Erythroblast (primary cell): ENCODE data around the gene SLC16A9.

Experiments
- DNase-seq, 2 experiments: peaks; one replicate each; lab custom pipeline; 2025; lab: John Stamatoyannopoulos, UW
- GATA1 ChIP-seq: IDR thresholded peaks from 2 replicates; pipeline ENCODE4 v1.6.1; 2011; ENCODE audit warnings: low read depth, mild to moderate bottlenecking, control low read depth, low read length, moderate library complexity
- POLR2A ChIP-seq: IDR thresholded peaks from 2 replicates; pipeline ENCODE4 v1.6.1; 2011; ENCODE audit warnings: mild to moderate bottlenecking, low read length

SLC16A9 gene

DNA sequence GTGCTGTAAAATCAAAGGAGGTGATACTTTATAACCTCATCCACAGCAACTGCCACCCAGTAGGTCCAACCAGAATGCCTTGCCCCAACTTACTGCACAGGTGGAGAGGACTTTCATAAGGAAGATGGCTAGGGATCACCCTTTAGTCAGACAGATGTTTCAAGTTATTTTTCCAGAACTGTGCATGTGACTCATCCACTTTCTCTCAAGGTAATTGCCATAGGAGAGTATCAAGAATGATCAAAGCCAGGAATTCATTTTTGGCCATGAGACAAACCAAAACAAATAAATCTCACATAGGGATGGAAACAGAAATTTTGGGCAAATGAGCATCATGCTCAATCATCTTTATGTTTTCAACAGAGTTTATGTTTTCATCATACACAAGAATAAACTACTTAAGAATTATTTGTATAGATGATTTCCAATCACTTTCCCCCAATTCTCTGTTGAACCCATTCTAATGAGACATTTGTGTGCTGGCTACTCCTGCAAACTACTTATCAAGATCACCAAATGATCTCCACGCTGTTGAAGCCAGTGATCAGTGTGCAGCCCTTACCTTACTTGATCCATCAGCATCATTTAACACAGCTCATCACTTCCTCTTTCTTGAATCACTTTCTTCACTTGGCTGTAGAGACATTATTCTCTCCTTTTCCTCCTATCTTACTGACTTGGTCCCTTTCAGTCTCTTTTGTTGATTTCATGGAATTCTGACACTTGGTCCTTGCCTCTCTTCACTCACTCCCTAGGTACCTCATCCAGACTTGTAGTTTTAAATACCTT lies 74.0 kb downstream of the SLC16A9 start:
- no peak for DNase-seq
- TF ChIP-seq GATA1 (no peak), POLR2A (no peak)

DNA sequence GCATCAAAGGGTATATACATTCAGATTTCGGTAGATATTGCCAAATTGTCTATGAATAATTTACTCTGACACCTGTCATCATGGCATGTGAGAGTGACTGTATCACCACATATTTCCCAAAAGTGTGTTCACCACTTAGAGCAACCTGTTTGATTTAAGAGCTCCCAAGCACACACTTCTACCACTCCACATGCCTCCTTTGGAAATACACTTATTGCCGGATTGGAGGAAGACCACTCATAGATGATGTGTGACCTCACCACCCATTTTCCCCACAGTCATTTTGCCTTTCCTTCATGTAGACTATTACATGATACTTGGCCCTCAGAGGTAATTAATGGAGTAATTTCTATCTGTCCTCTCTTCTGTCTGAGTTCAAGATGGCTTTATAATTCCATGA lies 75.5 kb downstream of the SLC16A9 start:
- TF ChIP-seq GATA1 = no peak
- TF ChIP-seq POLR2A = no peak
- no peak for DNase-seq

DNA sequence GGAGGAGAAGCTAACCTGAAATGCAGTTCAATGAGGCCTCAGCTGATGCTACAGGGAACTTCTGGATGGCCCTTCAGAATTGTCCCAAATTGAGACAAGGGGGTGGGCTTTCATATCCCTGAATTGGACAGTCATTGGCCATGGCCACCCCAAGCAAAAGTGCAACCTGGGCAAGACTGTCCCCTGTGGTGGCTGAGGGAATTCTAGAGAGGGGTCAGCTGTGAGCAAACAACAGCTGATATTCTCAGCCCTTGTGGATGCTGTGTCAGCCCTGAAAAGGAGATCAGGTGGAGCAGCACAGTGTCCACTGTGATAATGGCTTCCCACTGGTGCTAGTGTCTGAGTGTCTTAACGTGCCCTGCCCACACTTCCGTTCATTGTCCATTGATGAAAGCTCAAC lies 76.6 kb downstream of the SLC16A9 start:
- no peak for DNase-seq
- TF ChIP-seq GATA1 (no peak), POLR2A (no peak)

DNA sequence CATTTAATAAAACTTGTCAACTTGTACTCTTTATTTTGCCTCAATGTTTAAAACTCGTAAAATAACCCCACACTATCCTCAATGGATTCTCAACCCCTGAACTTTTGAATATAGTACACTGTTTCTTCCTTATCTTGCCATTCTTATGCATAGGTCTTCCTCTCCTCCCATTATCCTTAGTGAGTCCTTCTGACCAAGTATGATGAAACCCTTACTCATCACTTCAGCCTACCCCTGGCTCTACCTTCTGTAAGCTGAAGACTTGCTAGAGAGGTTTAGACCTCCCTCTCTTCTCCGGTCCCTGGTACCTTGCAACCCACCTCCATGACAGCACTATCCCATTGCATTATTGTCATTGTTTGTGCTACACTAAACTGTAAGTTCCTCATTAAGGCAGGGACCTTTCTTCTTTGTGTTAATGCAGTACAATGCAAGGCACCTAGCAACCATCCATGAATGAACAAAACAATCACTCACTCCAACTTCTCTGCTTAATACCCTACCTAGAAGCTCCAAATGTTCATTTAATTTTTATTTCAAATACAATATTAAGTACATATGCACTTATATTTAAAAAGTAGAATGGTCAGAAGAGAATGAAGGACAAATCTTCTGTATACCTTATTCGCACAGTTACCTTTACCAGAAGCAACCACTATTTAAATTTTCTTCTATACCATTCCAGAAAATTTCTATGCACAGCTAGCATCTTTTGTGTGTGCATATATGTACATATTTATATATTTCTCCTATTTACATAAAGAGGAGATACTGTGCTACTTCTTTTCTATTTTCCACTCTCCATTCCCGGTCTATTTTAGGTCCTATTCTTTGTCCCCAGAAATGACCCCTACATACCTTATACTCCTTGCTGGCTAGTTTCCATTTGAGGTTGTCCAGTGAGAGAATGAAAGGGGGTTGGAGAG lies 77.5 kb downstream of the SLC16A9 start:
- DNase-seq = no peak
- TF ChIP-seq GATA1 (no peak), POLR2A (no peak)

DNA sequence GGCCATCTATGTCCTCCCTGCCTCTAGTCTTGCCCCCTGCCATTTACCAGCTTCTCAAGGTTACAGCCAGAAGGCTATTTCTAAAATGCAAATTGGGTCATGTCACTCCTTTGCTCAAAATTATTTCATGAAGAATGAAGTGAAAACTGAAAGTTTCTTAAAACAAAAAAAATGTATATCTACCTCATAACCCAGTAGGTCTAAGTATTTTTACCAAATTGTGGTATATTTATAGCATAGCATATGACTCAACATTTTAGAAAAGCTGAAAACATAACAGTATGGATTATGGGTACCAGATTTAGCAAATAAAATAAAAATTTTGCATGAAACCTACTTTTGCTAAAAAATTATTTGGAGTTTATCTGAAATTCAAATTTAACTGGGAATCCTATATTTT lies 78.4 kb downstream of the SLC16A9 start:
- DNase-seq = no peak
- TF ChIP-seq POLR2A = no peak
- no peak for TF ChIP-seq GATA1

DNA sequence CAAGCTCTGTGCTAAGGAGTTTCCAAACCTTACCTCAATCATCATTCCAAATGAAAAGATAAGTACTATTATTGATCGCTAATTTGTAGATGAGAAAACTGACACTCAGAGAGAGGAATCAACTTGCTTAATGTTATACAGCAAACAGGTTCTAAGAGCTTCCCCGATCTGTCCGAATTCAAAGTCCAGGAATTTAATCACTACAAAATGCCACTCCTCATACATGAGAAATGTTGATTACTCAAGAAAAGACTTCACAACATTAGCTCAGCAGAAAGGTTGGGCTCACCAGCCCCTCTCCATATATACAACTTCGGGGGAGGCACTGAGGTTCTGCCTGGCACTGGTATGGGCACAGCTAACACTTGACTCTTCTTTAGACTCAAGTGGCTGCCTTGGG lies 80.7 kb downstream of the SLC16A9 start:
- TF ChIP-seq POLR2A (no peak), GATA1 (no peak)
- DNase-seq = no peak

DNA sequence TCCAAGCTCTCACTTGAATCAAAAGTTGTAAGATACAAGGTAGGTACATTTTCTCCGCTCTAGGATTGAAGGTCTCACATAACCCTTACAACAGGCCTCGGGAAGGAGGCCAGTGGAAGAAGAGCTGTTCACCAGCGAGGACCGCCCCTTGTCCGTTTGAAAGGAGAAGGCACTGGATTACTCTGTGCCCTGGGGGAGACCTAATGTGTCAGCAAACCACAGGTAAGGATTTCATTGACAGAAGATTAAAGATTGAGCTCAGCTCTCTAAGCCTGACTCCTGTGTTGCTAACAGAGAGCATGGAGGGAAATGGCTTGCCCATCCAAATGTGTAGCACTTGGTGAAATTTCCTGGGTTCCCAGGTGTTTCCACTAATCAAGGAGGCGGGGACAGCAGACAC lies 81.2 kb downstream of the SLC16A9 start:
- DNase-seq = no peak
- TF ChIP-seq GATA1 (no peak), POLR2A (no peak)

DNA sequence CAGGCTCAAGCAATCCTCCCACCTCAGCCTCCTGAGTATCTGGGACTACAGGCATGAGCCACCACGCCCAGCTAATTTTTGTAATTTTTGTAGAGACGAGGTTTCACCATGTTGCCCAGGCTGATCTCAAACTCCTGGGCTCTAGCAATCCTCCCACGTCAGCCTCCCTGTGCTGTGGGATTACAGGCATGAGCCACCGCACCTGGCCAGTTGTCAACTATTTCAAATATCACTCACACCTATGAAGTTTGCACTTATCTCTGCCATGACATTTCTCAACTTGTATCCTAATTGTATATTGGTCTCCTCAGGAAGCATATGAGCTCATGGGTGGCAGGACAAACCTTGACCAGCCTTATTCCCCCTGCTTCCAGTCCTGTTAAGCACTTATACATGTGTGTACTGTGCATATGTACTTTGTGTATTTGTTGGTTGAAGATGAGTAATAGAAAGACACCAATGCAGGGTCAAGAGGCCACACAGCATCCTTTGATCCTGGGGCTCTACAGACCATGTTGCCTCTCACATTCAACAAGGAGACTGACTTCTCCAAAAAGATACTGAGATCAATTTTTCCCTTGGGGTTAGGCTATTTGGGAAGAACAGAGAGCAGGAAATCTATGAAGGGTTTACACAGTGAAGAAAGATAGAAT lies 82.2 kb downstream of the SLC16A9 start:
- no peak for DNase-seq

DNA sequence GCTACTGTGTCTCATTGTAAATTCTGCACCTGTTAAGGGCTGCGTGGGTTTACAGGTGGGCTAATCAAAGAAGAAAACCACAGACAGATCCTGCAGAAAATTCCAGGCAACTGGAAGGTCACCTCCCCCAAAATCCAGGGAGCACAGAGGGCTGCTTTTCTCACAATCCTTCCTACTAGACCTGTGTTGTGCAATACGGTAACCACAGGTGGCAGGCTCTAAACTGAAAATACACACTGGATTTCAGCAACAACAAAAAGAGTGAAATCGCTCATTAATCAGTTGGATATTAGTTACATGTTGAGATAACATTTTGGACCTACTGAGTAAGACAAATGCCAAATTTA lies 83.2 kb downstream of the SLC16A9 start:
- DNase-seq = no peak
- TF ChIP-seq POLR2A (no peak), GATA1 (no peak)

More for the DNA sequence above, 82.2 kb downstream of the SLC16A9 start:
- no peak for TF ChIP-seq GATA1
- TF ChIP-seq POLR2A = no peak

DNA sequence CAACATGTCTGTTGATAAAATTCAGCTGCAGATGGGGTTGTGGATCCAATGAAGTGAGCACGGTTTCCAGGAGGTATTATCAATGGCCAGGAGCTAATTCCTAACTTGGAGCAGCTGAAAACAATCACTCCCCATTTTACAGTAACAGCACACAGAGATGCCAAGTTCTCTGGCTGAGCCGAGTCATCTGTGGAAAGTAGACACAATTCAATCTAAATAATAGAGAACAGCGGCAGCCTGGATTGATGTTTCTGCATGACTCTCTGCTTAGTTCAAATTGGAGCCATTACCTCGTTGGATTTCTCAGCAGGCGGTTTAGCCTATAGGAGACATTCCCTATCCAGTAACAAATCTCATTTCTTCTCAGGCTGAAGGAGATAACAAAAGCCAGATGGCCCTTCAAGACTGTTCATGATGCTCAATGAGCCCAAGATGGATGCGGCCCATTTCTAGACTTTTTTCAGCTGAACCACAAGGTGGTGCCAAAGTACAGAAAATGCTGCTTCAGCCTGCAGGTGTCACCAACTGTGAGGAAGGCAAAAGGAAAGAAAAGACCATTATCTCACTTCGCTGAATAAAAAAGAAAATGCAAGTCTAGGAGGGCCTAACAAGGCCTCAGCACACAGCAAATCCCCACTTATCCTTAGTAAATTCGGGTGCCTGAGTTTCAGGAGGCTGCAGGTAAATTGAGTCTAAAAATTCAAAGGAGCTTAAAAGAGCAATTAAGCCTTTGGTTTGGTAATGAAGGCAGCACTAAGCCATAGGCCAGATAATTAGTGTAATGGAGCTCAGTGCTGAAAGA lies 83.7 kb downstream of the SLC16A9 start:
- DNase-seq = peak; percentile 70 to 79
- TF ChIP-seq GATA1 (no peak), POLR2A (no peak)

DNA sequence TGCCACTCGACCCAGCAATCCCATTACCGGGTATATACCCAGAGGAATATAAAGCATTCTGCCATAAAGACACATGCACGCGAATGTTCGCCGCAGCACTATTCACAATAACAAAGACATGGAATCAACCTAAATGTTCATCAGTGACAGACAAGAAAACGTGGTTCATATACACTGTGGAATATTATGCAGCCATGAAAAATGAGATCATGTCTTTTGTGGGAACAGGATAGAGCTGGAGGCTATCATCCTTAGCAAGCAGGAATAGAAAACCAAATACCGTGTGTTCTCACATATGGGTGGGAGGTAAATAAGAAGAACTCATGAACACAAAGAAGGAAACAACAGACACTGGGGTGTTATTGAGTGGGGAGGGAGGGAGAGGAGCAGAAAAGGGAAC lies 84.7 kb downstream of the SLC16A9 start:
- DNase-seq = no peak
- TF ChIP-seq POLR2A = no peak
- no peak for TF ChIP-seq GATA1

DNA sequence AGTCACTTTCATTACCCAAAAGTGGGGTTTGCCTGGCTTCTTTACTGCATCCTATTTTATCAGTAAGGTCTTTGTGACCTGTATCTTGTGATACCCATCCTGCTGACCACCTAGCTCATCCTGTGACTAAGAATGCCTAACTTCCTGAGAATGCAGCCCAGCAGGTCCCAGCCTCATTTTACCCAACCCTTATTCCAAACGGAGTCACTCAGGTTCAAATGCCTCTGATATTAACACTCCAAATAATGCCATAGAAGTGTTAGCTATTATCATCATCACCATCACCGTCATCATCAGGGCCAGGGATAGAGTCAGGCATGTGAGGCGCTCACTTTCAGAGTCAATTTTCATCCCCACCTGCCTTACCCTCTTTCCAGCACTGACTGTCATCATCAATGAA lies 85.5 kb downstream of the SLC16A9 start:
- DNase-seq = no peak

DNA sequence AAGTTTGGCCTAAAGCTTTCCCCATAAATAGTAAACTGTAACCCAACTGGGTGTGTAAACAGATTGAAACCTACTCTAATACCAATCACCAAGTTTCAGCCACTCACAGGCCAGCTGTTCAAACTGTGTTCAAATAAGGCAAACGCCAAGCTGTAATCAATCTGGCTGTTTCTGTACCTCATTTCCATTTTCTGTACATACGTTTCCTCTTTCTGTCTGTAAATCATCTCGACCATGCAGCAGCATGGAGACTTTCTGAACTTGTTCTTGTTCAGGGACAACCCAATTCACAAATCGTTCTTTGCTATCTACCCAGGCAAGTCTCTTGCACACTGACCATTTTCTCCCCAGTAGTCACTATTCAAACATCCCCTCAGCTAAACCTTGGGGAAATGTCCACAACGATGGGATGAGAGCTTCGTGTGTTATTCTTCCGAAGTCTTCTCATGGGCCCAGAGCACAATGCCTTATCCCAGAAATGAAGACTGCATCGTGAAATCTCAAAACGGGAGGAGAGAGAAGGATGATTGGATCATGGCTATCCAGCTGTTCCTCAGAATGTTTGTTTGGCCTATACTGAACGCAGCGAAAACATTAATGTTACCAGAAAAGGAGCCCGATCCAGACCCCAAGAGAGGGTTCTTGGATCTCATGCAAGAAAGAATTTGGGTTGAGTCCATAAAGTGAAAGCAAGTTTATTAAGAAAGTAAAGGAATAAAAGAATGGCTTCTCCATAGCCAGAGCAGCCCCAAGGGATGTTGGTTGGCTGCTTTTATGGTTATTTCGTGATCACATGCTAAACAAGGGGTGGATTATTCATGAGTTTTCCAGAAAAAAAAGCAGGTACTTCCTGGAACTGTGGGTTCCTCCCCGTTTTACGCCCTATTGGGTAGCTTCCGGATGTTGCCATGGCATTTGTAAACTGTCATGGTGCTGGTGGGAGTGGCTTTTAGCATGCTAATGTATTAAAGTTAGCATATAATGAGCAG lies 86.2 kb downstream of the SLC16A9 start:
- DNase-seq = no peak
- TF ChIP-seq GATA1 = no peak
- TF ChIP-seq POLR2A = no peak

More for the DNA sequence above, 85.5 kb downstream of the SLC16A9 start:
- TF ChIP-seq GATA1 (no peak), POLR2A (no peak)
